ENCODE data around the gene SHB. TPM values are rescaled to one million over a fixed set of nuclear protein-coding genes. Genes with fewer than 3 reads are reported as not detected.

SHB gene
- total RNA-seq, 1 donor from 2014 or later = 22.5 TPM

GRCh38 chr9:38009990-38010389 is 59.0 kb downstream of the SHB start:
- Mint-ChIP-seq H3K4me3 (ENCODE audit: low read depth) (no peak overlapping the region), H3K9me3 (ENCODE audit: low read depth) (no peaks in the 10 kb centered on the region), H3K27me3 (no peaks in the 10 kb centered on the region), H3K27ac (no peak overlapping the region), H3K36me3 (ENCODE audit: insufficient read depth) (peaks cover 1% of the 10 kb centered on the region), H3K4me1 (ENCODE audit: low read depth) (peaks cover 20% of the 10 kb centered on the region)
- no peak for DNase-seq (ENCODE audit: low spot score, unreplicated experiment)
- no peak for TF ChIP-seq CTCF (IDR thresholded peaks at IDR 0.05; ENCODE audit: unreplicated experiment)

- Mint-ChIP-seq H3K27ac (peak overlapping the region; percentile 87), H3K27me3 (no peaks in the 10 kb centered on the region), H3K4me3 (ENCODE audit: low read depth) (no peak overlapping the region), H3K4me1 (ENCODE audit: low read depth) (peaks cover 20% of the 10 kb centered on the region), H3K9me3 (ENCODE audit: low read depth) (no peaks in the 10 kb centered on the region), H3K36me3 (ENCODE audit: insufficient read depth) (peaks cover 1% of the 10 kb centered on the region)
- no peak for TF ChIP-seq CTCF (IDR thresholded peaks at IDR 0.05; ENCODE audit: unreplicated experiment)
- DNase-seq (ENCODE audit: low spot score, unreplicated experiment) = no peak
These were observed 60.0 kb downstream of the SHB start for GRCh38 chr9:38009035-38009501.

- Mint-ChIP-seq H3K27ac (peak overlapping the region; percentile 87), H3K4me3 (ENCODE audit: low read depth) (no peak overlapping the region)
These were observed 60.6 kb downstream of the SHB start for GRCh38 chr9:38008168-38009034.

GRCh38 chr9:38007016-38007415 is 62.0 kb downstream of the SHB start:
- no peaks in the 10 kb centered on the region for H3K36me3 Mint-ChIP-seq (ENCODE audit: insufficient read depth)
- H3K27me3 Mint-ChIP-seq = no peaks in the 10 kb centered on the region
- DNase-seq (ENCODE audit: low spot score, unreplicated experiment) = no peak
- no peaks in the 10 kb centered on the region for H3K9me3 Mint-ChIP-seq (ENCODE audit: low read depth)
- H3K4me3 Mint-ChIP-seq (ENCODE audit: low read depth) = no peak overlapping the region
- H3K27ac Mint-ChIP-seq = peak overlapping the region; percentile 78
- H3K4me1 Mint-ChIP-seq (ENCODE audit: low read depth) = peaks cover 20% of the 10 kb centered on the region
- TF ChIP-seq CTCF (IDR thresholded peaks at IDR 0.05; ENCODE audit: unreplicated experiment) = no peak

More at GRCh38 chr9:38008168-38009034, 60.6 kb downstream of the SHB start:
- H3K27me3 Mint-ChIP-seq = no peaks in the 10 kb centered on the region
- peaks cover 1% of the 10 kb centered on the region for H3K36me3 Mint-ChIP-seq (ENCODE audit: insufficient read depth)
- no peaks in the 10 kb centered on the region for H3K9me3 Mint-ChIP-seq (ENCODE audit: low read depth)
- H3K4me1 Mint-ChIP-seq (ENCODE audit: low read depth) = peaks cover 20% of the 10 kb centered on the region
- no peak for DNase-seq (ENCODE audit: low spot score, unreplicated experiment)
- no peak for TF ChIP-seq CTCF (IDR thresholded peaks at IDR 0.05; ENCODE audit: unreplicated experiment)

- Mint-ChIP-seq H3K36me3 (ENCODE audit: insufficient read depth) (no peaks in the 10 kb centered on the region), H3K27me3 (no peaks in the 10 kb centered on the region), H3K4me3 (ENCODE audit: low read depth) (no peak overlapping the region), H3K9me3 (ENCODE audit: low read depth) (no peaks in the 10 kb centered on the region), H3K4me1 (ENCODE audit: low read depth) (peaks cover 20% of the 10 kb centered on the region), H3K27ac (no peak overlapping the region)
- DNase-seq (ENCODE audit: low spot score, unreplicated experiment) = no peak
- no peak for TF ChIP-seq CTCF (IDR thresholded peaks at IDR 0.05; ENCODE audit: unreplicated experiment)
These were observed 62.9 kb downstream of the SHB start for GRCh38 chr9:38006163-38006562.
